Stimulated activated CD4-positive, alpha-beta T cell treated with anti-CD3 and anti-CD28 coated beads, Interleukin-15, amount 100 ng/mL, for 1 hour (primary cell): Measurements from ENCODE around the gene OR5T1.

Experiments
- DNase-seq, 2 donors: peaks; one replicate each; pipeline ENCODE4 v3.0.0-alpha.2; 2020; ENCODE audit warnings: low read depth in 1 of 2, low spot score in 1 of 2

Gene OR5T1

GRCh38 chr11:56273854-56274253, at the start of gene OR5T1:
TSS of gene OR5T1 (plus strand) at chr11:56274154. CDS start at chr11:56275639, 1,485 bp downstream.
- DNase-seq: no peak

- no peak for DNase-seq
Observed at GRCh38 chr11:56234155-56234554, 39.8 kb upstream of the OR5T1 start, which contains the start of gene OR5T2. TSS of gene OR5T2 (minus strand) at chr11:56234255. CDS start at chr11:56233062, 1,193 bp downstream.

- no peak for DNase-seq
Observed at GRCh38 chr11:56251954-56252353, 22.0 kb upstream of the OR5T1 start, which contains the start of gene OR5T3. TSS of gene OR5T3 (plus strand) at chr11:56252254. CDS start at chr11:56252254, 0 bp downstream.

- DNase-seq: no peak
Observed at GRCh38 chr11:56271092-56271491, 2.9 kb upstream of the OR5T1 start.

GRCh38 chr11:56292154-56292553, 18.2 kb downstream of the OR5T1 start, which contains the start of gene OR8H1:
TSS of gene OR8H1 (minus strand) at chr11:56292254. CDS start at chr11:56291062, 1,192 bp downstream.
- no peak for DNase-seq

GRCh38 chr11:56296898-56297297, 22.9 kb downstream of the OR5T1 start:
- no peak for DNase-seq

- DNase-seq: no peak
Observed at GRCh38 chr11:56307836-56308235, 33.9 kb downstream of the OR5T1 start.

GRCh38 chr11:56314844-56315243, 40.9 kb downstream of the OR5T1 start, which contains the start of gene OR8K3:
TSS of gene OR8K3 (plus strand) at chr11:56315144. CDS start at chr11:56318307, 3,163 bp downstream.
- no peak for DNase-seq
